ENCODE data around the gene FCHSD2. TPM values are rescaled to one million over a fixed set of nuclear protein-coding genes. Genes with fewer than 3 reads are reported as not detected.

The FCHSD2 gene
- total and polyA plus RNA-seq, 2 of the 13 experiments (the other 11 are each of a cell fraction or from before 2014, with no cell fraction given) = 20.5 to 24.8 TPM

GRCh38 chr11:72867970-72868369, 274.1 kb downstream of the FCHSD2 start:
- no peak for TF ChIP-seq ZNF407 (CRISPR knock-in tag; IDR thresholded peaks at IDR 0.05; ENCODE audit: not compliant biosample characterization)
- peak; percentile 58 for TF ChIP-seq RBM22 (optimal IDR thresholded peaks at IDR 0.05; ENCODE audit: low read length)
- intact Hi-C loops (cut with micrococcal nuclease; ENCODE audit: unreplicated experiment) (no loop called here), in situ Hi-C loops (cut with HindIII; ENCODE audit: extremely low pct_ligation_motif_present, low pct_unique_long_range_greater_than_20kb) (no loop called here)
- over 99% methylated on average over 5 of the region's 5 CpGs for WGBS (ENCODE audit: low lambda C conversion rate)
- Histone ChIP-seq H2AFZ (ENCODE audit: low read length) (no peak overlapping the region), H4K20me1 (ENCODE audit: insufficient read depth, low read length) (no peaks in the 10 kb centered on the region), H3K36me3 (replicated peaks in 1 of 2; ENCODE audit: control insufficient read depth in 1 of 2, insufficient read depth in 2 of 2, low read length in 2 of 2) (peaks cover 13 to 54% of the 10 kb centered on the region in 2 experiments), H3K9ac (ENCODE audit: insufficient read depth, low read depth, low read length) (no peak overlapping the region), H3K4me3 (replicated peaks in 1 of 3; ENCODE audit: insufficient read depth in 1 of 3, low read depth in 2 of 3, low read length in 3 of 3) (no peak overlapping the region), H3K27ac (ENCODE audit: extremely low read length, insufficient read depth, low read length) (no peak overlapping the region), H3K27me3 (ENCODE audit: control insufficient read depth in 1 of 2, insufficient read depth in 2 of 2, low read length in 2 of 2) (no peaks in the 10 kb centered on the region), H3K9me3 (ENCODE audit: low read length) (no peaks in the 10 kb centered on the region), H3K4me2 (ENCODE audit: low read depth, low read length) (no peak overlapping the region), H3K79me2 (ENCODE audit: insufficient read depth, low read length) (no peaks in the 10 kb centered on the region), H3K4me1 (ENCODE audit: insufficient read depth, low read length) (no peaks in the 10 kb centered on the region)
- POLR2A ChIA-PET = no interaction called here
- no peak for ATAC-seq
- no TSS peak for BruUV-seq (replicated peaks)
- CTCF ChIA-PET (ENCODE audit: low intra/inter-chr PET ratio, low total read pairs) = no interaction called here
- no peak for FAIRE-seq
- no peak for DNase-seq (ENCODE audit: low spot score)
